Lung (tissue), 12 donors: ENCODE data around the gene SIX2. TPM values are rescaled to one million over a fixed set of nuclear protein-coding genes. Genes with fewer than 3 reads are reported as not detected.

Experiments
- ATAC-seq: fragments of 200-7000 bp; cut with Tn5 transposase; one replicate; pipeline ENCODE4 v1.9.1; 2020; ENCODE audit warnings: moderate number of reproducible peaks; ENCODE audit not compliant: insufficient read depth, low FRiP score
- DNase-seq, 3 donors: peaks; one replicate each; pipeline ENCODE4 v3.0.0-alpha.2; 2013 to 2017
- H3K27ac ChIP-seq, 2 donors: one replicate each; pipeline ENCODE4 v1.5.1; 2013; ENCODE audit warnings: mild to moderate bottlenecking in 2 of 2, moderate library complexity in 2 of 2, control low read depth in 1 of 2, inconsistent platforms in 1 of 2, low read depth in 1 of 2, low read length in 1 of 2
- H3K27me3 ChIP-seq, 3 donors: one replicate each; pipeline ENCODE4 v1.5.1; 2013; ENCODE audit warnings: low read length in 2 of 3; ENCODE audit not compliant: control insufficient read depth in 3 of 3, insufficient read depth in 3 of 3
- H3K36me3 ChIP-seq, 4 donors: one replicate each; pipeline ENCODE4 v1.5.1; 2013; ENCODE audit warnings: low read length in 4 of 4, mild to moderate bottlenecking in 1 of 4, moderate library complexity in 1 of 4; ENCODE audit not compliant: control insufficient read depth in 4 of 4, insufficient read depth in 4 of 4
- H3K4me1 ChIP-seq, 5 donors: one replicate each; pipeline ENCODE4 v1.5.1; 2013; ENCODE audit warnings: low read length in 5 of 5, mild to moderate bottlenecking in 2 of 5, moderate library complexity in 1 of 5; ENCODE audit not compliant: control insufficient read depth in 5 of 5, insufficient read depth in 5 of 5
- H3K4me3 ChIP-seq: one replicate; pipeline ENCODE4 v1.5.1; 2013; ENCODE audit warnings: mild to moderate bottlenecking, control low read depth, moderate library complexity
- H3K9ac ChIP-seq, 2 donors: one replicate each; pipeline ENCODE4 v1.5.1; 2013; ENCODE audit warnings: low read length in 2 of 2, control low read depth in 1 of 2; ENCODE audit not compliant: insufficient read depth in 1 of 2
- H3K9me3 ChIP-seq, 4 donors: one replicate each; pipeline ENCODE4 v1.5.1; 2013; ENCODE audit warnings: low read length in 3 of 4, mild to moderate bottlenecking in 1 of 4, moderate library complexity in 1 of 4; ENCODE audit not compliant: control insufficient read depth in 4 of 4, insufficient read depth in 3 of 4
- WGBS, 2 donors: extraction: QIAGEN DNeasy Blood & Tissue Kit; methylation state at CpG; one replicate each; pipeline ENCODE4 v1.1.7; 2013; 5-methylcytosine and 5-hydroxymethylcytosine counted together
- polyA plus RNA-seq, 2 donors: library from polyadenylated mRNA; stranded (reverse); fragments of 200-250 nt; gene quantifications; one replicate each; pipeline ENCODE4 v1.2.1, GENCODE V29; 2013
- total RNA-seq, 2 donors: library from RNA; depleted of rRNA in 1 of 2; stranded (reverse); fragments of >200 nt in 1 of 2; gene quantifications; one replicate each; pipeline ENCODE4 v1.2.1, GENCODE V29; 2014 to 2021
- TF ChIP-seq, protein P1 (sequence below): IDR thresholded peaks from 2 replicates; pipeline ENCODE4 v1.5.1; 2012; ENCODE audit warnings: mild to moderate bottlenecking; ENCODE audit errors: control extremely low read depth, extremely low read depth
- donor health status: control.
- donor health status: control.
- donor health status: Bipolar disorder and iron deficiency.
- donor health status: healthy.
- donor health status: DM: yes; HTN: yes; CAD: no.

The SIX2 gene
- total and polyA plus RNA-seq, 4 donors = 0.34 to 0.83 (median 0.44) TPM

GRCh38 chr2:45014016-45014702, 4.9 kb upstream of the SIX2 start:
- Histone ChIP-seq H3K27ac (no peak overlapping the region), H3K9me3 (peaks cover 0 to 4% (median 0%) of the 10 kb centered on the region in 4 donors), H3K9ac (no peak overlapping the region), H3K27me3 (peaks cover 4 to 83% (median 64%) of the 10 kb centered on the region in 3 donors), H3K4me3 (no peak overlapping the region), H3K4me1 (peaks cover 0 to 30% (median 10%) of the 10 kb centered on the region in 5 donors), H3K36me3 (no peaks in the 10 kb centered on the region)
- 4 to 6% methylated on average over 45 to 57 of the region's 57 CpGs for WGBS, 2 donors
- TF ChIP-seq, protein P1, sequence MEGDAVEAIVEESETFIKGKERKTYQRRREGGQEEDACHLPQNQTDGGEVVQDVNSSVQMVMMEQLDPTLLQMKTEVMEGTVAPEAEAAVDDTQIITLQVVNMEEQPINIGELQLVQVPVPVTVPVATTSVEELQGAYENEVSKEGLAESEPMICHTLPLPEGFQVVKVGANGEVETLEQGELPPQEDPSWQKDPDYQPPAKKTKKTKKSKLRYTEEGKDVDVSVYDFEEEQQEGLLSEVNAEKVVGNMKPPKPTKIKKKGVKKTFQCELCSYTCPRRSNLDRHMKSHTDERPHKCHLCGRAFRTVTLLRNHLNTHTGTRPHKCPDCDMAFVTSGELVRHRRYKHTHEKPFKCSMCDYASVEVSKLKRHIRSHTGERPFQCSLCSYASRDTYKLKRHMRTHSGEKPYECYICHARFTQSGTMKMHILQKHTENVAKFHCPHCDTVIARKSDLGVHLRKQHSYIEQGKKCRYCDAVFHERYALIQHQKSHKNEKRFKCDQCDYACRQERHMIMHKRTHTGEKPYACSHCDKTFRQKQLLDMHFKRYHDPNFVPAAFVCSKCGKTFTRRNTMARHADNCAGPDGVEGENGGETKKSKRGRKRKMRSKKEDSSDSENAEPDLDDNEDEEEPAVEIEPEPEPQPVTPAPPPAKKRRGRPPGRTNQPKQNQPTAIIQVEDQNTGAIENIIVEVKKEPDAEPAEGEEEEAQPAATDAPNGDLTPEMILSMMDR = peak; percentile 17
- peak; percentile 67 to 77 (median 71) for DNase-seq
- peak; percentile 20 for ATAC-seq

GRCh38 chr2:45013229-45014015, 4.2 kb upstream of the SIX2 start:
- peaks cover 0 to 37% (median 14%) of the 10 kb centered on the region in 5 donors for H3K4me1 ChIP-seq
- H3K9ac ChIP-seq = no peak overlapping the region
- ATAC-seq (no peak), DNase-seq (peak in 2 of 3 donors; percentile 22 to 46)
- H3K27me3 ChIP-seq = peaks cover 4 to 81% (median 69%) of the 10 kb centered on the region in 3 donors
- H3K4me3 ChIP-seq = no peak overlapping the region
- peaks cover 0 to 4% (median 0%) of the 10 kb centered on the region in 4 donors for H3K9me3 ChIP-seq
- no peaks in the 10 kb centered on the region for H3K36me3 ChIP-seq
- no peak overlapping the region for H3K27ac ChIP-seq
- WGBS, 2 donors = 3 to 8% methylated on average over 72 to 83 of the region's 83 CpGs
- TF ChIP-seq, protein P1 = no peak

- H3K4me1 ChIP-seq = peaks cover 0 to 41% (median 20%) of the 10 kb centered on the region in 5 donors
- no peak overlapping the region for H3K9ac ChIP-seq
- H3K27ac ChIP-seq = no peak overlapping the region
- TF ChIP-seq, protein P1 = no peak
- H3K4me3 ChIP-seq = no peak overlapping the region
- no peak for DNase-seq
- no peaks in the 10 kb centered on the region for H3K36me3 ChIP-seq
- no peak for ATAC-seq
- peaks cover 4 to 86% (median 72%) of the 10 kb centered on the region in 3 donors for H3K27me3 ChIP-seq
- peaks cover 0 to 4% (median 0%) of the 10 kb centered on the region in 4 donors for H3K9me3 ChIP-seq
- 15 to 32% methylated on average over 13 of the region's 13 CpGs for WGBS, 2 donors
Measured at GRCh38 chr2:45012733-45013132, 3.5 kb upstream of the SIX2 start.
